Dendritic cell treated with granulocyte-macrophage colony-stimulating factor and Interleukin-4, amounts not matched to agents 40 ng/mL and 50 ng/mL, for 4 days (primary cell): ENCODE data around the gene HOXB1.
"Not testable (repeated sequence)": the region's sequence is repeated elsewhere in the genome, so short reads cannot be mapped to it uniquely, and the experiment has no call there.

ENCODE experiments used
- H3K27ac Mint-ChIP-seq: one replicate; pipeline ENCODE4 v1.8.0; 2022; ENCODE audit warnings: mild to moderate bottlenecking, mixed read lengths
- H3K27me3 Mint-ChIP-seq: one replicate; pipeline ENCODE4 v1.8.0; 2022; ENCODE audit warnings: mild to moderate bottlenecking, mixed read lengths
- H3K36me3 Mint-ChIP-seq: one replicate; pipeline ENCODE4 v1.8.0; 2022; ENCODE audit warnings: low read depth, mixed read lengths
- H3K4me1 Mint-ChIP-seq: one replicate; pipeline ENCODE4 v1.8.0; 2022; ENCODE audit warnings: low read depth, mixed read lengths
- H3K4me3 Mint-ChIP-seq: one replicate; pipeline ENCODE4 v1.8.0; 2022; ENCODE audit warnings: mild to moderate bottlenecking, moderate library complexity, mixed read lengths
- H3K9me3 Mint-ChIP-seq: one replicate; pipeline ENCODE4 v1.8.0; 2022; ENCODE audit warnings: mixed read lengths
- intact Hi-C: fragments of 100-400 bp; cut with micrococcal nuclease; formaldehyde crosslinking; loops from one replicate; pipeline ENCODE4 v1.15.0; 2022

HOXB1 gene

GRCh38 chr17:48517478-48517877 is 13.3 kb downstream of the HOXB1 start:
- intact Hi-C loops: no loop called here
- peaks cover 77% of the 10 kb centered on the region for H3K27me3 Mint-ChIP-seq
- H3K9me3 Mint-ChIP-seq: no peaks in the 10 kb centered on the region
- H3K27ac Mint-ChIP-seq: no peak overlapping the region
- H3K4me3 Mint-ChIP-seq: no peak overlapping the region
- no peaks in the 10 kb centered on the region for H3K36me3 Mint-ChIP-seq
- peaks cover 14% of the 10 kb centered on the region for H3K4me1 Mint-ChIP-seq

- Mint-ChIP-seq H3K36me3 (no peaks in the 10 kb centered on the region), H3K4me3 (no peak overlapping the region), H3K27ac (no peak overlapping the region), H3K4me1 (peaks cover 14% of the 10 kb centered on the region), H3K27me3 (peaks cover 75% of the 10 kb centered on the region), H3K9me3 (no peaks in the 10 kb centered on the region)
- intact Hi-C loops: no loop called here
Measured at GRCh38 chr17:48515925-48516900, 14.6 kb downstream of the HOXB1 start.

GRCh38 chr17:48514477-48514876 is 16.3 kb downstream of the HOXB1 start:
- intact Hi-C loops: no loop called here
- Mint-ChIP-seq H3K36me3 (no peaks in the 10 kb centered on the region), H3K4me3 (no peak overlapping the region), H3K27me3 (peaks cover 66% of the 10 kb centered on the region), H3K9me3 (no peaks in the 10 kb centered on the region), H3K27ac (no peak overlapping the region), H3K4me1 (peaks cover 14% of the 10 kb centered on the region)

DNA sequence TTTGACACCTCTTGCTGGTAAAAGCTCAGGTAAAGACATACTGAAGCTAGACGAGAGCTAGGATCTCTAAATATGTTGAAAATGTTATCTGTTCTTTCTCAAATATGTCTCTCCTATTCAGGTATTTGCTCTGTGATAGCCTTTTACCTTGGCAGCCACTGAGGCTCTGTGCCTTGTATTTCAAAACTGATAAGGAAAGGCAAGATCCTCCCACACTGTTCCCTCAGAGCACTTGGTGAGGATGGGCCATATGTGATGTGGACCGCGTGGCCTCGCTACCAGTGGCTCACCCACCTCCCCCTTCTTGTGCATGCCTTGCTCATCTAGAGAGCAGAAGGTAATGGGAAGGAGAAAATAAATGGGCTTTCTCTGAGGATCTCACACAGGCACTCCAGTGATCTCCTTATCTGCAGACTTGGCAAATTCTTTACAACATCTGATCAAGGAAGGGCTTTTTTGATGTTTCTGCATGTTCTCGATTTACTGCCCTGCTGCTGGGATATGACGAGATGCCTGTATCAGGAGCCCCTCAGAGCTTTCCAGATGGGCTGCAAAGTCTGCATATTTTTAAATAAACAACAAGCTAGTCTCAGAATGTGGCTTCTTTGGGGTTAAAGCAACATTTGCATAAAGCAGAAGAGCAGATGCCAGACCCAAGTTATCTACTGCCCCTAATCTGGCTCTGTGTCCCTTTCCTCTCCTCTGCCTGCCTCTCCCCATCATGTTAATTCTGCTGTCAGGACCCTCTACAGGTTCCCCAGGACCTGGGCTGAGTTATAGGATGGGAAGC is 16.9 kb downstream of the HOXB1 start:
- peaks cover 61% of the 10 kb centered on the region for H3K27me3 Mint-ChIP-seq
- H3K4me1 Mint-ChIP-seq: peaks cover 14% of the 10 kb centered on the region
- H3K27ac Mint-ChIP-seq: no peak overlapping the region
- H3K36me3 Mint-ChIP-seq: no peaks in the 10 kb centered on the region
- no peaks in the 10 kb centered on the region for H3K9me3 Mint-ChIP-seq
- no peak overlapping the region for H3K4me3 Mint-ChIP-seq
- intact Hi-C loops: no loop called here

- peaks cover 59% of the 10 kb centered on the region for H3K27me3 Mint-ChIP-seq
- peaks cover 14% of the 10 kb centered on the region for H3K4me1 Mint-ChIP-seq
- no peak overlapping the region for H3K4me3 Mint-ChIP-seq
- H3K27ac Mint-ChIP-seq: no peak overlapping the region
- no peaks in the 10 kb centered on the region for H3K36me3 Mint-ChIP-seq
- intact Hi-C loops: no loop called here
- no peaks in the 10 kb centered on the region for H3K9me3 Mint-ChIP-seq
Measured at GRCh38 chr17:48513097-48513496, 17.7 kb downstream of the HOXB1 start.

DNA sequence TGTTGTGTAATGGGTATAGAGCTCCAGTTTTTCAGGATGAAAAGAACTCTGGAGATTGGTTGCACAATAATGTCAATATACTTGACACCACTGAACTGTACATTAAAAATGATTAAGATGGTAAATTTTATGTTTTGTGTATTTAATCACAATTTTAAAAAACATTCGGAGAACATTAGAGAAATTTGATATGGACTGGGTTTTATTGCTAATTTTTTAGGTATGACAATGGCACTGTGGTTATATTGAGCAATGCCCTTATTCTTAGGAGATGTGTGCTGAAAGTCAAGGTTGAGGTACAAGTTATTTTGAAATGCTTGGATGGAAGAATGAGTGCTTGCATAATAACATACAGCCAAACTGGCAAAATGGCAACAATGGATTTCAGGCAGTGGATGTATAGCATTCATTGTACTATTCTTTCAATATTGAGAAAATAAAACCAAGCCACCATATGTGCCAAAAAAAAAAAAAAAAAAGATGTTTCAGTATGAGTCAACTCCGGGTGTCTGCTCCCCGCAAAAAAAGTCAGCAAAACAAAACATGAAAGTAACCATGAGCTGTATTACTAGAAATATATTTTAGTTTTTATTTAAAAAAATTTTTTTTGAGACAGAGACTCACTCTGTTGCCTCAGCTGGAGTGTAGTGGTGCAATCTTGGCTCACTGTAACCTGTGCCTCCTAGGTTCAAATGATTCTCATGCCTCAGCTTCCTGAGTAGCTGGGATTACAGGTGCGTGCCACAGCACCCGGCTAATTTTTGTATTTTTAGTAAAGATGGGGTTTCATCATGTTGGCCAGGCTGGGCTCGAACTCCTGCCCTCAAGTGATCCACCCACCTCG is 19.8 kb downstream of the HOXB1 start:
- no peaks in the 10 kb centered on the region for H3K36me3 Mint-ChIP-seq
- H3K4me3 Mint-ChIP-seq: no peak overlapping the region
- intact Hi-C loops: no loop called here
- no peak overlapping the region for H3K27ac Mint-ChIP-seq
- H3K27me3 Mint-ChIP-seq: peaks cover 43% of the 10 kb centered on the region
- H3K9me3 Mint-ChIP-seq: no peaks in the 10 kb centered on the region
- H3K4me1 Mint-ChIP-seq: peaks cover 7% of the 10 kb centered on the region

- no peak overlapping the region for H3K27ac Mint-ChIP-seq
- no peaks in the 10 kb centered on the region for H3K9me3 Mint-ChIP-seq
- peaks cover 38% of the 10 kb centered on the region for H3K27me3 Mint-ChIP-seq
- H3K4me1 Mint-ChIP-seq: peaks cover 7% of the 10 kb centered on the region
- intact Hi-C loops: no loop called here
- no peak overlapping the region for H3K4me3 Mint-ChIP-seq
- H3K36me3 Mint-ChIP-seq: no peaks in the 10 kb centered on the region
Measured at GRCh38 chr17:48510381-48510760, 20.4 kb downstream of the HOXB1 start.

DNA sequence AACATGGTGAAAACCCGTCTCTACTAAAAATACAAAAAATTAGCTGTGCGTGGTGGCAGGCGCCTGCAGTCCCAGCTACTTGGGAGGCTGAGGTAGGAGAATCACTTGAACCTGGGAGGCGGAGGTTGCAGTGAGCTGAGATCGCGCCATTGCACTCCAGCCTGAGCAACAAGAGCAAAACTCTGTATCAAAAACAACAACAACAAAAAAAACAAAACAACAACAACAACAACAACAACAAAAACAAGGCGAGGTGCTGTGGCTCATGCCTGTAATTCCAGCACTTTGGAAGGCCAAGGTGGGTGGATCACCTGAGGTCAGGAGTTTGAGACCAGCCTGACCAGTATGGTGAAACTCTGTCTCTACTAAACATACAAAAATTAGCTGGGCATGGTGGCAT is 21.1 kb downstream of the HOXB1 start:
- H3K36me3 Mint-ChIP-seq, intact Hi-C loops, H3K4me3 Mint-ChIP-seq, H3K9me3 Mint-ChIP-seq, H3K27ac Mint-ChIP-seq, H3K4me1 Mint-ChIP-seq: not testable (repeated sequence)
- peaks cover 39% of the 10 kb centered on the region for H3K27me3 Mint-ChIP-seq

DNA sequence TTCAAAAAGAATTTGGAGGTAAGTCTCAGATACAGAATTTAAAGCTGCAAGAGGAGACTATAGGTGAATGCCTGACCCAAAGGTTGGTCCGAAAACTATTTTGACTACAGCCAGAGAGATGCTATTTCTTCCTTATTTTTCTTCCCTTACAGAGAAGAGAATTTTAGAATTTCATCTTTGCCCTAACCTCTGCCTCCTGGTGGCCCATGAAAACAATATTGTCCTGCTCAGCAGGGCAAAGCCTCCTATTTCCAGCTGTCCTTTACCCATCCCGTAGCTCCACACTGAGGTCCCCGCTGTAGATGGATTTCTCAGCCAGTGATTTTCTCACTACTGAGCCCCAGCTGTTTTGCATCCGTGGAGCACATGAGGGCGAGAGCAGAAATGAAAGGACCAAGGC is 24.6 kb downstream of the HOXB1 start:
- H3K9me3 Mint-ChIP-seq: no peaks in the 10 kb centered on the region
- H3K4me1 Mint-ChIP-seq: no peaks in the 10 kb centered on the region
- no peak overlapping the region for H3K4me3 Mint-ChIP-seq
- H3K27me3 Mint-ChIP-seq: peaks cover 44% of the 10 kb centered on the region
- no peak overlapping the region for H3K27ac Mint-ChIP-seq
- intact Hi-C loops: no loop called here
- H3K36me3 Mint-ChIP-seq: no peaks in the 10 kb centered on the region

DNA sequence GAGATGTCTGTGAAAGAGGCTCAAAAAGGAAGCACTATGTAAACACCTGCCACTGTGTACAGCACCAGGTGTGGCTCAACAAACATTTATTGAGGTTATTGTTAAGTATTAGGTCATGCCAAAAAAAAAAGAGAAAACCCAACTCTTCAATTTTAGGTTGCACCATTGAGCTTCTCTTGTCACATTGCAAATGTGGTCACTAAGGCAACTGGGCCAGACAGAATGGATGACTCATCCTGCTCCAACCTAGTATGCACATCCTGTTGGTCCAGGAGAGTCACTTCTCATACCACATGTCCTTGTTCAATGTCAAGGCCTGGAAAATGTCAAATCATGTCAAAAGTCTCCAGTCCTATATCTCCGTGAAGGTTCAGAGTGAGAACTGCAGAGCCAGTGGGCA is 25.0 kb downstream of the HOXB1 start:
- H3K9me3 Mint-ChIP-seq: no peaks in the 10 kb centered on the region
- intact Hi-C loops: no loop called here
- H3K36me3 Mint-ChIP-seq: no peaks in the 10 kb centered on the region
- H3K4me1 Mint-ChIP-seq: no peaks in the 10 kb centered on the region
- H3K27me3 Mint-ChIP-seq: peaks cover 46% of the 10 kb centered on the region
- no peak overlapping the region for H3K4me3 Mint-ChIP-seq
- no peak overlapping the region for H3K27ac Mint-ChIP-seq

GRCh38 chr17:48504953-48505352 is 25.9 kb downstream of the HOXB1 start:
- Mint-ChIP-seq H3K36me3 (no peaks in the 10 kb centered on the region), H3K4me1 (no peaks in the 10 kb centered on the region), H3K9me3 (no peaks in the 10 kb centered on the region), H3K4me3 (no peak overlapping the region), H3K27me3 (peaks cover 53% of the 10 kb centered on the region), H3K27ac (no peak overlapping the region)
- intact Hi-C loops: no loop called here

- Mint-ChIP-seq H3K36me3 (no peaks in the 10 kb centered on the region), H3K27me3 (peaks cover 55% of the 10 kb centered on the region), H3K9me3 (no peaks in the 10 kb centered on the region), H3K4me3 (no peak overlapping the region), H3K27ac (no peak overlapping the region), H3K4me1 (no peaks in the 10 kb centered on the region)
- intact Hi-C loops: no loop called here
Measured at GRCh38 chr17:48503747-48504146, 27.1 kb downstream of the HOXB1 start.

DNA sequence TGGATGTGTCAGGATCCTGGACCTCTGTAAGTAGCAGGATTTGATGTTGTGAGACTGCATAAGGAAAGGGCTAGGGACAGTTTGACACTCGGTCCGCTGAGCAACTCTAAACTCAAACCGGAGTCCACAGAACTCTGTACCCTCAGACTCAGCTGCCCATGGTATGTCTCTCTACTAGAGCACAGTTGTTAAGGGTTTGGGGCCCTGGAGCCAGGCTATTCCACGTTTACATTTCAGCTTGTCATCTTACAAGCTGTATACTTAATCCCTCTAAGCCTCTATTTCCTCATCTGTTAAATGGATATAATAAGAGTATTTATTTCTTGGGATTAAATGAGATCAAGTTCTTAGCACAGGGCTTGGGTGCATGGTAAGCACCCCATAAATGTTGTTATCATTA is 27.9 kb downstream of the HOXB1 start:
- H3K36me3 Mint-ChIP-seq: no peaks in the 10 kb centered on the region
- no peaks in the 10 kb centered on the region for H3K4me1 Mint-ChIP-seq
- peaks cover 61% of the 10 kb centered on the region for H3K27me3 Mint-ChIP-seq
- H3K27ac Mint-ChIP-seq: no peak overlapping the region
- no peaks in the 10 kb centered on the region for H3K9me3 Mint-ChIP-seq
- intact Hi-C loops: no loop called here
- no peak overlapping the region for H3K4me3 Mint-ChIP-seq

DNA sequence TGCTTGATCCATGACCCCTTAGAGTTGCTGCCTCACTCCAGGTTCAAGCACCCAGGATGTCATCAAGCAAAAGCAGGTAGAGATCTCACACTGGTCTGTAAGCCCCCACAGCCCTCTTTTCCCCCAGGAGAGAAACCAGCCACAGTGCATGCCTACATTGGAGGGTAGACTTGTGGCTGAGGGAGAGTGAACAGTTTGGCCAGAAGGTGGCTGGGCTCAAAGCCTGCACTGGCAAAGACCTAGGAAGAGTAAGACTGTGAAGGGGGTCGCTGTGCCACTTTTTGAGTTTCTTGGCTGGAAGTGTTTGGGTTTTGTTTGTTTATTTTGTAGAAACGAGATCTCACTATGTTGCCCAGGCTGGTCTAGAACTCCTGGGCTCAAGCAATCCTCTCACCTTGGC is 28.5 kb downstream of the HOXB1 start:
- no peaks in the 10 kb centered on the region for H3K36me3 Mint-ChIP-seq
- H3K27ac Mint-ChIP-seq: no peak overlapping the region
- H3K4me3 Mint-ChIP-seq: no peak overlapping the region
- no peaks in the 10 kb centered on the region for H3K4me1 Mint-ChIP-seq
- no peaks in the 10 kb centered on the region for H3K9me3 Mint-ChIP-seq
- H3K27me3 Mint-ChIP-seq: peaks cover 64% of the 10 kb centered on the region
- intact Hi-C loops: no loop called here
